Measurements from ENCODE around the gene PAPPA.

DNA sequence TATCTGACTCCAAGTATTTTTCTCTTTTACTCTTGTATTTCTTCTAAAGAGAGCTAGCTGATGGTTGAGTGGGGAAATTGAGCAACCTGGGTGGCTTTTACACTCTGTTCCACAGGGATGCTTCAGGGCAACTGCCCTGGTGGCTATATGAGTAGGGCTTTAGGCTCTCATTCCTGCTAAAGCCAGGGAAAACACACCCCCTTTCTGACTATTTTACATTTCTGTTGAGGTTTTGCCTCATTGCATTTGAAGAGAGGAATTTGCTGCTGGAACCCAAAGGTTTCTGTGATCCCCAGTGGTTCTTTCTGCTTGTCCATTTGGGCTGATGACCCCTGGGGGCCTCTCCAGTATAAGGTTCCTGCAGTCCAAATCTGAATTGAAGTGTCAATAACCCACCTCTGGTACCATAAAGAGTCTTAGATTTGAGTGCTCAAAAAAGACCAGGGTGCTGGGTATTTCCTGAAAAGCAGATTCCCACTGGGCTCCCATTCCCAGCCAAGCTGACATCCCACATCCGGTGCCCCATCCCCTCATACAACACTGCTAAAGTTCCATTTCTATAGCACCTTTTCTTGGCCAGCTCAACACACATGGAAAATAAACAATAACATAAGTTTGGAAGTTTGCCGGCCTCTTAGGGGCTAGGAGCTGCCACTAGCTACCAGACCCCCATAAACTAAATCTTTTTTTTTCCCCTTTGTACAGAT, 59.5 kb downstream of the PAPPA start:
- TF ChIP-seq, protein P1, sequence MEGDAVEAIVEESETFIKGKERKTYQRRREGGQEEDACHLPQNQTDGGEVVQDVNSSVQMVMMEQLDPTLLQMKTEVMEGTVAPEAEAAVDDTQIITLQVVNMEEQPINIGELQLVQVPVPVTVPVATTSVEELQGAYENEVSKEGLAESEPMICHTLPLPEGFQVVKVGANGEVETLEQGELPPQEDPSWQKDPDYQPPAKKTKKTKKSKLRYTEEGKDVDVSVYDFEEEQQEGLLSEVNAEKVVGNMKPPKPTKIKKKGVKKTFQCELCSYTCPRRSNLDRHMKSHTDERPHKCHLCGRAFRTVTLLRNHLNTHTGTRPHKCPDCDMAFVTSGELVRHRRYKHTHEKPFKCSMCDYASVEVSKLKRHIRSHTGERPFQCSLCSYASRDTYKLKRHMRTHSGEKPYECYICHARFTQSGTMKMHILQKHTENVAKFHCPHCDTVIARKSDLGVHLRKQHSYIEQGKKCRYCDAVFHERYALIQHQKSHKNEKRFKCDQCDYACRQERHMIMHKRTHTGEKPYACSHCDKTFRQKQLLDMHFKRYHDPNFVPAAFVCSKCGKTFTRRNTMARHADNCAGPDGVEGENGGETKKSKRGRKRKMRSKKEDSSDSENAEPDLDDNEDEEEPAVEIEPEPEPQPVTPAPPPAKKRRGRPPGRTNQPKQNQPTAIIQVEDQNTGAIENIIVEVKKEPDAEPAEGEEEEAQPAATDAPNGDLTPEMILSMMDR (IDR thresholded peaks at IDR 0.05): no peak
- TF ChIP-seq POLR2A (IDR thresholded peaks at IDR 0.05): no peak
